T-helper 9 cell (primary cell): Measurements from ENCODE around the gene PILRB.
"Not testable (repeated sequence)": the region's sequence is repeated elsewhere in the genome, so short reads cannot be mapped to it uniquely, and the experiment has no call there.

Experiments
- DNase-seq: peaks from one replicate; pipeline ENCODE4 v3.0.0-alpha.2; 2020
- total RNA-seq, 2 donors: gene quantifications; one replicate each; lab custom pipeline; 2026; lab: John Stamatoyannopoulos, UW

The PILRB gene
- 17.9 to 31.1 reads per million in 2 donors for total RNA-seq

DNA sequence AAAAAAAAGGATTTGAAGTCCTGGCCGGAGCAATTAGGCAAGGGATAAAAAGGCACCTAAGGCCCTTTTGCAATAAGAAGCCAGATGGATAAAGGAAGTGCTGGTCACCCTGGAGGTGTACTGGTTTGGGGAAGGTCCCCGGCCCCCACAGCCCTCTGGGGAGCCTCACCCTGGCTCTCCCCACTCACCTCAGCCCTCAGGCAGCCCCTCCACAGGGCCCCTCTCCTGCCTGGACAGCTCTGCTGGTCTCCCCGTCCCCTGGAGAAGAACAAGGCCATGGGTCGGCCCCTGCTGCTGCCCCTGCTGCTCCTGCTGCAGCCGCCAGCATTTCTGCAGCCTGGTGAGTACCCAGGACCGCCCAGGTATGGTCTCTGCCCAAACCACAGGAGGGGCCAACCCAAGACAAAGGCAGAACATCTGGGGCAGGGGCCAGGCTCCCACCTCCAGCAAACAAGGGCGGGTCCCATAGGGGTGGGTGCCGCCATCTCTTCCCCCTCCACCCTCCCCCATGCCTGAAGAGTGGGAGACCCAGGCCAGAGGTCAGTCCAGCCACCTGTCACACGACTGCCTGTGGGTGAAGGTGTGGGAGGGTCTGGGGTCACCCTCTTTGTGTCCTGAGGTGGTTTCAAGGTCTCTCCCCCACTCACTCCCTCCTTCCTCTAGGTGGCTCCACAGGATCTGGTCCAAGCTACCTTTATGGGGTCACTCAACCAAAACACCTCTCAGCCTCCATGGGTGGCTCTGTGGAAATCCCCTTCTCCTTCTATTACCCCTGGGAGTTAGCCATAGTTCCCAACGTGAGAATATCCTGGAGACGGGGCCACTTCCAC lies at the start of gene PILRB:
Gene PILRB, plus strand, starts transcription at position 91 of the 830 bp plus-strand sequence. Its CDS starts 186 bp downstream, at position 277.
- no peak for DNase-seq

DNA sequence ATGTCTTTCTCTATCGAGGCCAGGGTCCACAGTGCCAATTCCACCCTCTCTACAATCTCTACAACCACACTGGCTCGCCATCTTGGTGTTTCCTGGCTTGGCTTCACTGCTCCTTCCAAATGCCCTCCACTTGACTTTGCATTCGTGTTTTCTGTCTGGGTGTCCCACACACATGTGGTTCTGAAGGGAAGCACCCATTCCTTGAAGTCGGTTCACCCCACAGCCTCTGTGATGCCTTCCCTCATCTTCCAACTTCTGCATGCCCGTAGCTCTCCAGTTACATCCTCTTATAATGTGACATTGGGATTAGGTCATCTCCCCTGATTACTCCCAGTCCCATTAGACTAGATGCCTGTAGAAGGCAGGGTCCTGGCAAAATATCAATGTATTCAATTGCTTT lies 39.6 kb upstream of the PILRB start:
- DNase-seq, result not testable (repeated sequence)

DNA sequence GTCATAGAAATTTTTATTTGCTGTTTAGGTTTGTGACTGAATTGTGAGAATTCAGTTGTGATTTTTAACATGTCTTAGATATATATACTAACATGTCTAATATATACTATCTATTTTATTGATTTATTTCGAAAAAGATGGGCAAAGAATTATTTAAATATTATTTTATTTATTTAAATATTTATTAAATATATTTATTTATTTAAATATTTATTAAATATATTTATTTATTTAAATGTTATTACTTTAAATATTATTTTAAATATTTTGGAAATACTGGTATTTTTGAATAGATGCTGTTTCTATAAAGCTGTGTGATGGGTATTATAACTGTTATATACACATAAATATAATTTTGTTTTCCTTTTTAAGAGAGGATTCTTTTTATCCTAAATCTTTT lies 36.3 kb upstream of the PILRB start:
- DNase-seq, result not testable (repeated sequence)

DNA sequence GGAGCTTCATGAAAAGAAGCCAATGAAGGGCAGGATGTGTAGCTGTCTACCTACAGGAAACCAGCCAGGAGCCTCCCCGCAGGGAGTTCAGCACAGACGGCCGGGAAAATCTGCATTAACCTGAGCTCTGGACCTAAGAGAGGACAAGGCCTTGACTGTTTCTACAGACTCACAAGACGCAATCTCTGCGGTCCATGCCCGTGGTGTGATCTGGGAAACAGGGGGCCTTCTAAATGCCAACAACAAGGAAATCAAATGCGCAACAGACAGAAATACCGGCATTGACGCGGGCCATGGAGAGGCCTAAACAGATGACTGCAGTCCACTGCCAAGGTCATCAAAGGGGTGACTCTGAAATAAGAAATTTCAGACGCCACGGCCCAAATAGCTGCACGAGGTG lies 33.7 kb upstream of the PILRB start:
- DNase-seq, result not testable (repeated sequence)

DNA sequence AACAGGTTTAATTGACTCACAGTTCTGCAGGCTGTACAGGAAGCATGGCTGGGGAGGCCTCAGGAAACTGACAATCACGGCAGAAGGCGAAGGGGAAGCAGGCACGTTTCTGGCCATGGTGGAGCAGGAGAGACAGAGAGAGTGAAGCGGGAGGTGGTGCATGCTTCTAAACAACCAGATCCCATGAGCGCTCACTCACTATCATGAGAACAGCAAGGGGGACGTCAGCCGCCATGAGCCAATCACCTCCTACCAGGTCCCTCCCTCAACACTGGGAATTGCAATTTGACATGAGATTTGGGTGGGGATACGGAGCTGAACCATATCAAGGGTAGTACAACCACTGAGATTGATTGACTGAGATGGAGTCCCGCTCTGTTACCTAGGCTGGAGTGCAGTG lies 32.2 kb upstream of the PILRB start:
- DNase-seq, result not testable (repeated sequence)

DNA sequence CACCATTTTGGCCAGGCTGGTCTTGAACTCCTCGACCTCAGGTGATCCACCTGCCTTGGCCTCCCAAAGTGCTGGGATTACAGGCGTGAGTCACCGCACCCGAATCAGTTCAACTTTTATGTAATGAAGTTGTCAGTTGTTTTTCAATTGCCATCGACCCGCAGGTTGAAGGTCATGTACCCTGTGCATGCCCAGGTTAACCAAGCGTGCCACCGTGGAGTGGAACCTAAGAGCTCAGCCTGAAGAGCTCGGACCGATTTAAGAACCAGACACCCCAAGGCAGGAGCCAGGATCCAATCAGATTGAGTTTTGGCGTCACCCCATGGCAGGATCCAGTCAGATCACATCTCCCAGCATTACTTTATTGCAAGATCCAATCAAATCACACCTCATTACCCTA lies 31.0 kb upstream of the PILRB start:
- DNase-seq, result not testable (repeated sequence)

DNA sequence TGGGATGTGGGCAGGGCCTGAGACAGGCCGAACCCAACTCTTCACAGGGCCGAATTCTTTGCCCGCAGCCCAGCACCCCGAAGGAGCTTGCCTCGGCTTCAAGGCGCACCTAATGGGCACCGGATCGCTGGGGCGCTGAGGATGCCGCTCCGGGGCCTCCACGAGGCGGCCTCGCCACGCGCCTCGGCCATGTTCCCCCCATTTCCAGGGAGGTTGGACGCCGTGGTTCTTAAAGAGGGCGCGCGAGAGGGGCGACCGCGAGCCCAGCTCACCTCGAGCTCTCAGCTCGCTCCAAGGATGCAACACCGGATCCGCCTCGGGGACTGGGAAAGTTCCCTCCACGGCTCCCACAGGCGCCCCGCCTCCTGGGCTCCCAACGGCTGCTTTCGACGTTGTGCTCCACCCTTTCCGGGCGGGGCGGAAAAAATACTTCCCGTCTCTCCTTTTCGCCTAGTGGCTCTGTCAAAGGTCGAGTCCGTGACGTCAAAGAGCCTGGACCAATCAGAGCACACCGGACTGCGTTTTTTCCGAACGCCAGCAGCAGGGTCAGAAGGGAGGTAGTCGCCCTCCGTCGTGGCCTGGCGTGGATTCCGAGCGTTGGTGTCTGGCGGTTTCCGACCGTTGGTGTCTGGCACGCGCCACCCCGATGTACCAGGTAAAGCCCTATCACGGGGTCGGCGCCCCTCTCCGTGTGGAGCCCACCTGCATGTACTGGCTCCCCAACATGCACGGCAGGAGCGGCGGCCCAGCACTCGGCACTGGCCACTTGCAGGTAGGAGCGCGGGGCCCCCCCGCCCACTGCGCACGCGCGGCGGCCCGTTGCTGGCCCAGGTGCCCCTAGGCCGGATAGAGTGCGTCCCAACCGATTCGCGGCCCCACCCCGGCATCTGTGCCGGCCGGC lies 22.1 kb upstream of the PILRB start:
- peak; percentile 77 for DNase-seq

DNA sequence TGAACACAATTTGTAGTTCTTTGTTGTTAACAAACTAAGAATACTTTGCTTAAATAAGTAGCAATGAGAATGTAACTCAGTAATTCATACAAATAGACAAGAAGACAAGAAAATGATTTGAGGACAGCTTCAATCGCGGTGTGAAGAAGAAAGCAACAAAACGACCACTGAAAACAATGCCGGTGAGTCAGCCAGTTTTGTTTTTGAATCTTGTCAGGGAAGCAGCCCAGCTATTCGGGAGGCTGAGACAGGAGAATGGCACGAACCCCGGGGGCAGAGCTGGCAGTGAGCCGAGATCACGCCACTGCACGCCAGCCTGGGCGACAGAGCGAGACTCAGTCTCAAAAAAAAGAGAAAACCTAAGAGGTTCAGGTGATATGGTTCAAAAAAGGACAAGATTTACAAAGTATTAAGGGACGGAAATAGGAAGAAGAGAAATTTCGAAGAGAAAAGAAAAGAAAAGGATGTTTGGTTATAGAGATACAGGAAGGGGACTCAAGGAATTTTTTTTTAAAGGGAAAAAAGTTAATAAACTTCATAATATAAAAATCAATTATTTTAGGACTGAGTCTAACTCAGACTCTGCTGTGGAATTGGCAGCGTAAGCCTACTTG lies 19.7 kb upstream of the PILRB start:
- DNase-seq, result not testable (repeated sequence)

DNA sequence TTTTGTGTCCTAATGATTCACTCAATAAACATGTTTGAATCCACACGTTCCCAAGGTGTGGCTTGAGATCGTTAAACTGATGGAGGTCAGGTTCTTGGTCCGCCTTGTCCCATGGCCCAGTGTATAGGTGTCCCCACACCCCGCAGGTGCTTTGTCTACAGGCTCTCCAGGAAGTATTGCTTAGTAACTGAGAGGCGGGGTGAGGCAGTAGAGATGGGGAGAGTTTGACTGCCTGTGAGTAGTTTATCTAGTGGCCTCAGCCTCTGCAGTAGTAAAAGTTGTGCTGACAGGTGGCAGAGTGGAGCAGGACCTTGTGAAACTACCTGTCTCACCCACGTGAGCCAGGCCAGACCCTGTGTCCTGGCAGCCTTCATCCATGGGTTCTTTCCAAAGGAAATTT lies 16.6 kb upstream of the PILRB start:
- DNase-seq, result not testable (repeated sequence)

DNA sequence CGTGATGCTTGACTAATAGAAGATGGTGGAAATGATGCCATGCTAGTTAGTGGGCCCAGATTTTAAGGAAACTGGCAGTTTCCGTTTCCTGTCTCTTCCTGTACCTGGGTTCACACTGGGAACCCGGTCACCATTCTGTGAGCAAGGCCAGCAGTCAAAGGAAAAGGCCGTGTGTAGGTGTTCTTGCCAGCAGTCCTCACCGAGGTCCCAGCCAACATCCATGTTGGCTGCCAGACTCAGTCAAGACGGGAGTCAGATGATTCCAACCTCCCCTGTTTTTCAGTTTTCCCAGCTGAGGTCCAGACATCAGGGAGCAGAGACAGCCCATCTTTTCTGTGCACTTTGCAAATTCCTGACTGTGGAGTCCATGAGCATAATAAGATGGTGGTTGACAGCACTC lies 15.2 kb upstream of the PILRB start:
- no peak for DNase-seq

DNA sequence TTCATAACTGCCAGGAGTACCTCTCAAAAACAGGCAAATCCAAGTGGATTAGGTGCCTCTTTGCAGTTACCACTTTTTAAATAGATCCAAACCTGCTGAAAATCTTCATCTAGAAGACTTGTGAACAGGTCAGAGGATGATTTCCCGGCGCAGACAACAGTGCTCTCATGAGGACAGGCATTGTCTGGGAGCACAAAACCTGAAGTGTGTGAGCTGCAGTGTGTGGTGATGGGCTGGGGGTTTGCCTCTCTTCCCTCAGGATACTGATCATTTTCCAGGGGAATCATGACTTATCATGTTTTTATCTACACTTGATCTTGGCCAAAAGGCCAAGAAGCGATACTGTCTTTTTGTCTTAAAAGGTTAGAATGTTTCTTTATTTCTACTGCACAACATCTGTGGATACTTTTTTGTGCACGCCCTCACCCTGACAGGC lies 13.8 kb upstream of the PILRB start:
- not testable (repeated sequence) for DNase-seq

DNA sequence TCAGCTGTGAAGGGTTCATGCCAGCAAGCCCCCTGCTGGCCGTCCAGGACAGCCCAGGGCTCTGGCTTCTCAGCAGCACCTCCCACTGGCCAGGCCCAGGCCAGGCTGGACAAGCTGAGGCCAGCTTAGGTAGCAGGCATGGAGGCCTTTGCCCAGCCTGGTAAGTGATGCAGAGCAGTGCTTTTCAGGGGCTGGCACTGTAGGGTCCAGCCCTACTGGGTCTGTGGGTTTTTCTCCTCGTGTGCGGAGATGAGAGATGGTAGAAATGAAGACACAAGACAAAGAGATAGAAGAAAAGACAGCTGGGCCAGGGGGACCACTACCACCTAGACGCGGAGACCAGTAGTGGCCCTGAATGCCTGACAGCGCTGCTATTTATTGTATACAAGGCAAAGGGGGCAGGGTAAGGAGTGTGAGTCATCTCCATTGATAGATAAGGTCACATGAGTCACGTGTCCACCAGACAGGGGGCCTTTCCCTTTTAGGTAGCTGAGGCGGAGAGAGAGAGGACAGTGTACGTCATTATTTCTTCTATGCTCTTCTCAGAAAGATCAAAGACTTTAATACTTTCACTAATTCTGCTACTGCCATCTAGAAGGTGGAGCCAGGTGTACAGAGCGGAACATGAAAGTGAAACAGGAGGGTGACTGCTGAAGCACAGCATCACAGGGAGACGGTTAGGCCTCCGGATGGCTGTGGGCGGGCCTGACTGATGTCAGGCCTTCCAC lies 13.2 kb upstream of the PILRB start:
- peak; percentile 71 for DNase-seq

DNA sequence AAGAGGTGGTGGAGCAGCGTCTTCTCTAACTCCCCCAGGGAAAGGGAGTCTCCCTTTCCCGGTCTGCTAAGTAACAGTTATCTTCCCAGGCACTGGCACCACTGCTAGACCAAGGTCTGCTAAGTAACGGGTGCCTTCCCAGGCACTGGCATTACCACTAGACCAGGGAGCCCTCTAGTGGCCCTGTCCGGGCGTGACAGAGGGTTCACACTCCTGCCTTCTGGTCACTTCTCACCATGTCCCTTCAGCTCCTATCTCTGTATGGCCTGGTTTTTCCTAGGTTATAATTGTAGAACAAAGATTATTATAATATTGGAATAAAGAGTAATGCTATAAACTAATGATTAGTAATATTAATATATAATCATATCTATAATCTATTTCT lies 12.6 kb upstream of the PILRB start:
- peak; percentile 68 for DNase-seq

DNA sequence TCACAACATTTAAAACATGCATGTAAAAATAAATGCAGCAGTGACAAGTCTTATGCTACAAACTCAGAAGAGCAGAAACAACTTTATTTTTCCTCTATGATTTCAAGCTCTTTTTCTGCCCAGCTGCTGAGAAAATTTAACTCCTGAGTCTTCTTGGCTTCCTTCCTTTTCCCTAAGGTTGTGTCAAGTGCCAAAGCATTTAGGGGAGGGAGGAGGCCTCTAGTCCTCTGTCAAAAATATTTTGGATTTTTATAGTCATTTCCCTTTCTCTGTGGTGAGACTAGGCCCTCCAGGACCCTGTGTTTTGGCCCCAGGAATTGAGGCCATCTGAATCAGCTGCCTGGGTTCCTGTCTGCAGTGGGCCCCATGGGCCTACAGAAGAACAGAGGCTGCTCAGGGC lies 11.0 kb upstream of the PILRB start:
- DNase-seq, result no peak

DNA sequence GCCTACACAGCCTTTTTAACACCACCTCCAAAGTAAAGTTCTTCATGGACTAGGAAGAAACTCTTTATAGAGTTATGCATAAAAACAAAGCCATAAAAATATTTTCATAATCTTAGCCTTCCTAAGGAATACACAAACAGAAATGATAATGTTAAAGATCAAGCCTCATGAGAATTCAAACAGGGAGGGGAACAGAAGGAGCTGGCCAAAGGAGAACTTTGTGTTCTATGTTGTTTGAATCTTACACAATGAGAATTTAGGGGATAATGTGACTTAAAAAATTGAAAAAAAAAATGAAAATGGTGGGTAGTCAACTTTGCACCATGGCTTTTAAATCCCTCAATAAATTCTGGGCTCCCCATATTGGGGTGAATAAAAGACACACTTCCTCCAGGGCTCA lies 9.1 kb upstream of the PILRB start:
- no peak for DNase-seq

DNA sequence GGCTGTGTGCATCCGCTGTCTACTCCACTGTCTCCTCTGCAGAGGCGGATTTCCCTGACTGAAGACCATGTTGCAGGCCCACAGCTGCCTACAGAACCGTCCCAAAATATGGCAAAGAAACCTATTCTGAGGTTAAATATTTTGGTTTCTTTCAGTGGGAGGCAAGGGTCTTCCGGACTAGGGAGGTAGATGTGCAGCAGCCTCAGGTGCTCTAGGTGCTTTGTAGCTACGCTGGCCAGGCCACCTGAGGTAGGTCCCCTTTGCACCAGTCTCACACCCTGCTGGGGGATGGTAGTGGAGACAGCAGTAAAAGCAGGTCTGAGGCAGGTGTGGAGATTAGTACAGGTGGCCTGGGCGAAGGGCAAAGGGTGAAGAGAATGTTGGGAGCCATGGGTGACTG lies 8.2 kb upstream of the PILRB start:
- DNase-seq, result no peak

DNA sequence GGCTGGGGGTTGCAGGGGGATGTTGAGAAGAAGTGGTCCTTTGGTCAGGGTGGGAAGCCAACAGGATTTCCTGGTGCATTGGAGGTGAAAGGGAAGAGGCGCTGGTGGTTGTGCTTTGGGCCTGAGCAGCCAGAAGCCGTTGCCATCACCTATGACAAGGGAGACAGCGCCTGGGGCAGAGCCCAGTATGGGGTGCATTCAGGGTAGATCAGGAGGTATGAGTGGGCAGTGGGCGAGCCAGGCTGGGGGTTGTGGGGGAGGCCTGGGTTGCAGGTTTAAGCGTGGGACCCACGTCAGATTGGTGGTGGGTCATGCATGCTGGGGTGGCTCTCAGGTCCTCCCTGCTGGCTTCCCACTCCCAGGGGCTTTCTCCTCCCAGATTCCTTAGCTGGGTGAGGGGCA lies 6.3 kb upstream of the PILRB start:
- DNase-seq, result no peak

DNA sequence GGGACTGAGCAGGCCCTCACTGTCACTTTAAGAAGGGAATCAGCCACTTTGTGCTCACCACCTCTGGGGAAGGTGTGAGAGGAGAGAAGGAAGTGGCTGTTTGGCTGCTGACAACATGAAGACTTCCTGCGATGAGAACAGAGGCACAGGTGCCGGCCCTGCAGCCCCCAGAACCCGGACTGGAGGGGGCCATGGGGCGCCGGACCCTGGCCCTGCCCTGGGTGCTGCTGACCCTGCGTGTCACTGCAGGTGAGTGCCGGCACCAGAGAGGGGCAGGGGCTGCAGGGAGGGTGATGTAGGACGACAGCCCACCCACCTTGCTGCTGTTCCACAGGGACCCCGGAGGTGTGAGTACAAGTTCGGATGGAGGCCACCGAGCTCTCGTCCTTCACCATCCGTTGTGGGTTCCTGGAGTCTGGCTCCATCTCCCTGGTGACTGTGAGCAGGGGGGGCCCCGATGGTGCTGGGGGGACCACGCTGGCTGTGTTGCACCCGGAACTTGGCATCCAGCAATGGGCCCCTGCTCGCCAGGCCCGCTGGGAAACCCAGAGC lies 5.6 kb upstream of the PILRB start:
- DNase-seq, result not testable (repeated sequence)

DNA sequence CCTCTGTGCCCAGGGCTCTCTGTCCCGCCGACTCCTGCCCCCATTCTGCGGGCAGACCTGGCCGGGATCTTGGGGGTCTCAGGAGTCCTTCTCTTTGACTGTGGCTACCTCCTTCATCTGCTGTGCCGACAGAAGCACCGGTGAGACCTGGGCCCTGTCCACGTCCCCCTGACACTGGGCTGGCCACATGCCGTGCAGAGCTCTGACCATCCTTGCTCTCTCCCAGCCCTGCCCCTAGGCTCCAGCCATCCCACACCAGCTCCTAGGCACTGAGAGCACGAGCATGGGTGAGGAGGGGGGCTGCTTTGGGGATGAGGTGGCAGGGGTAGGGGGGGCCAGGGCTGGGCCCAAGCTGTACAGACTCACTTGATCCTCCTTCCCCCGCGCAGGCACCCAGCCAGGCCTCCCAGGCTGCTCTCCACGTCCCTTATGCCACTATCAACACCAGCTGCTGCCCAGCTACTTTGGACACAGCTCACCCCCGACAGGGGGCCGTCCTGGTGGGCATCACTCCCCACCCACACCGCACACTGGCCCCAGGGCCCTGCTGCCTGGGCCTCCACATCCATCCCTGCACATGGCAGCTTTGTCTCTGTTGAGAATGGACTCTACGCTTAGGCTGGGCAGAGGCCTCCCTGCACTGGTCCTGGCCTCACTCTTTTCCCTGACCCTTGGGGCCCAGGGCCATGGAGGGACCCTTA lies 4.8 kb upstream of the PILRB start:
- no peak for DNase-seq

DNA sequence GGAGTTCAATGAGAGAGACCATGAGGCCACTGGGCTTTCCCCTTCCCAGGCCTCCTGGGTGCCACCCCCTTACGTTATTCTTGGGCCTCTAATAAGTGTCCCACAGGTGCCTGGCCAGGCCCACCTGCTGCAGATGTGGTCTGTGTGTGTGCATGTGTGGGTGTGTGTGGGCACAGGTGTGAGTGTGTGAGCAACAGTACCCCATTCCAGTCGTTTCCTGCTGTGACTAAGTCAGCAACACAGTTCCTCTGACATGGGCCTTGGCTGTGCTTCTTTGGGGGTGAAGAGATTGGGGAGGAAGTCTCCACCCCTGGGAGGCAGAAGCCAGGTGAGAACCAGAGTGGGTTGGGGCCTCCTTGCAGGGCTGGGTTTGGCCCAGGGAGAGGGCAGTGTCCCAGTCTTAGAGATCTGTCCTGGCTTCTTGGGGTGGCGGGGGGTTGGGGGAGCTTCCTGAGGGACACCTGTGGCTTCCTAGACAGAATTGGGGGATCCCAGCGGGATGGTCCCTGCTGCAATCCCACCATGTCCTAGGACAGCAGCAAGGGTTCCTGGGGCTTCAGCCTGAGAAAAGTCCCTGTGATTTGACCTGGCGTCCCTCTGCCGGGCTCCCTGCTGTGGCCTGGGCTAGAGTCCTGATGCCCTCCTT lies 4.1 kb upstream of the PILRB start:
- DNase-seq, result no peak
